ENCODE measurements around the gene NCOA5. TPM values are rescaled to one million over a fixed set of nuclear protein-coding genes. Genes with fewer than 3 reads are reported as not detected.

Gene NCOA5
- total RNA-seq, 4 donors from 2014 or later = 14.7 to 21.5 (median 19.0) TPM

- ATAC-seq (no peak), DNase-seq (no peak)
- in situ Hi-C loops (cut with MboI; ENCODE audit: low sequenced_read_pairs in 4 of 4) = no loop called here
- no peaks in the 10 kb centered on the region for H3K9me3 ChIP-seq
- no peak overlapping the region for H3K4me3 ChIP-seq
- H3K27ac ChIP-seq = no peak overlapping the region
- intact Hi-C loops (cut with DNase I; ENCODE audit: low total_unique reads) = no loop called here
- no peaks in the 10 kb centered on the region for H3K36me3 ChIP-seq
- H3K27me3 ChIP-seq = peaks cover 55 to 76% (median 71%) of the 10 kb centered on the region in 3 donors
- H3K4me1 ChIP-seq = peaks cover 0 to 4% of the 10 kb centered on the region in 2 donors
- TF ChIP-seq CTCF (IDR thresholded peaks at IDR 0.05 in 4 of 5, conservative IDR thresholded peaks at IDR 0.05 in 1 of 5) (no peak), POLR2A (IDR thresholded peaks at IDR 0.05) (no peak)
Measured at GRCh38 chr20:46014517-46015396, 75.0 kb downstream of the NCOA5 start.

GRCh38 chr20:46013829-46014516, 75.8 kb downstream of the NCOA5 start:
- intact Hi-C loops (cut with DNase I; ENCODE audit: low total_unique reads) (no loop called here), in situ Hi-C loops (cut with MboI; ENCODE audit: low sequenced_read_pairs in 4 of 4) (no loop called here)
- Histone ChIP-seq H3K4me1 (peaks cover 0 to 4% of the 10 kb centered on the region in 2 donors), H3K4me3 (peak overlapping the region in 1 of 4 donors; percentile 38), H3K27me3 (peaks cover 58 to 82% (median 73%) of the 10 kb centered on the region in 3 donors), H3K27ac (no peak overlapping the region), H3K36me3 (no peaks in the 10 kb centered on the region), H3K9me3 (no peaks in the 10 kb centered on the region)
- no peak for TF ChIP-seq POLR2A (IDR thresholded peaks at IDR 0.05)
- TF ChIP-seq CTCF (IDR thresholded peaks at IDR 0.05 in 4 of 5, conservative IDR thresholded peaks at IDR 0.05 in 1 of 5) = peak; percentile 42 to 77 (median 64)
- DNase-seq = no peak
- peak; percentile 54 to 78 for ATAC-seq

- H3K4me3 ChIP-seq = peak overlapping the region in 1 of 4 donors; percentile 38
- in situ Hi-C loops (cut with MboI; ENCODE audit: low sequenced_read_pairs in 4 of 4) = no loop called here
Measured at GRCh38 chr20:46013322-46013828, 76.4 kb downstream of the NCOA5 start.

GRCh38 chr20:46012921-46013320, 76.8 kb downstream of the NCOA5 start:
- H3K4me3 ChIP-seq = no peak overlapping the region
- H3K36me3 ChIP-seq = no peaks in the 10 kb centered on the region
- in situ Hi-C loops (cut with MboI; ENCODE audit: low sequenced_read_pairs in 4 of 4) (no loop called here), intact Hi-C loops (cut with DNase I; ENCODE audit: low total_unique reads) (no loop called here)
- H3K4me1 ChIP-seq = peaks cover 0 to 4% of the 10 kb centered on the region in 2 donors
- DNase-seq (no peak), ATAC-seq (no peak)
- TF ChIP-seq POLR2A (IDR thresholded peaks at IDR 0.05) = no peak
- no peak for TF ChIP-seq CTCF (IDR thresholded peaks at IDR 0.05 in 4 of 5, conservative IDR thresholded peaks at IDR 0.05 in 1 of 5)
- H3K27me3 ChIP-seq = peaks cover 68 to 84% (median 73%) of the 10 kb centered on the region in 3 donors
- H3K27ac ChIP-seq = no peak overlapping the region
- no peaks in the 10 kb centered on the region for H3K9me3 ChIP-seq

More at GRCh38 chr20:46013322-46013828, 76.4 kb downstream of the NCOA5 start:
- Histone ChIP-seq H3K36me3 (no peaks in the 10 kb centered on the region), H3K4me1 (peaks cover 0 to 4% of the 10 kb centered on the region in 2 donors), H3K9me3 (no peaks in the 10 kb centered on the region), H3K27me3 (peaks cover 64 to 83% (median 72%) of the 10 kb centered on the region in 3 donors), H3K27ac (no peak overlapping the region)
- intact Hi-C loops (cut with DNase I; ENCODE audit: low total_unique reads) = no loop called here
- TF ChIP-seq CTCF (IDR thresholded peaks at IDR 0.05 in 4 of 5, conservative IDR thresholded peaks at IDR 0.05 in 1 of 5) = no peak
- no peak for TF ChIP-seq POLR2A (IDR thresholded peaks at IDR 0.05)
- DNase-seq = no peak
- ATAC-seq = no peak
